GM18909 (cell line): ENCODE results near the gene HIF3A.
A peak's percentile ranks its signal among the peaks of the same experiment; 100 is the strongest.
"Not testable (repeated sequence)": the region's sequence is repeated elsewhere in the genome, so short reads cannot be mapped to it uniquely, and the experiment has no call there.

ENCODE experiments used
- ATAC-seq: cut with Tn5 transposase; IDR thresholded peaks from one replicate; pipeline ENCODE4 v1.9.1; 2021; ENCODE audit warnings: mild to moderate bottlenecking; ENCODE audit not compliant: unreplicated experiment, poor library complexity

HIF3A gene

DNA sequence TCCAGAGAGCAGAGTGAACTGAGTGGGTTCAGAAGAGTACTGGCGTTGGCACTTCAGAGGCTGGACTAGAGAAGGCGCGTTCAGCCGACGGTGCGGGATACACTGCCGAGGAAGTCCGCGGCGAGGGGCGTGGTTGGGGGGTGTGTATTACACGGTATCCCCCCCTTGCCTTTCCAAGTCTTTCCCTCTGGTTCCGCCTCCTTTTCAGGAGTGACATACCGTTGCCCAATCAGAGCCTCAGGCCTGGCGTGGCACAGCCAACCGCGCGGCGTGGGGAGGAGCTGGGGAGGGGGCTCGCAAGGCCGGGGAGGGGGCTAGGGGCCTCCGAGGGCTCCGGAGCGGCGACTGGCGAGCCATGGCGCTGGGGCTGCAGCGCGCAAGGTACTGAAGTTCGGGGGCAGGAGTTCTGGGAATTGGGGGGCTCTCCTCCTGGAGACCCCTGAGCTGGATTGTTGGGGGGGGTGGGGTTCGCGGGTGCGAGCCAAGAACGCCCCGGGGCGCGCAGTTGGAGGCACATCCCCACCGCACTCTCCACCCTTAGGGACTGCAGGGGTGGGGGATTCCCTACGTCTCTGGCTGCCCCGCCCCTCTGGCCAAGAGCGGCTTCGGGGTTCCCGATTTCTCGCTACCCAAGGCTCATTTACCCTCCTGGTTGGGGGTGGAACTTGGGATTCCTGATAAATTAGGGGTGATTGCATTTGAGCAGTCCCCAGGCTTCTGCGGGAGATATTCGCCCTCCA is at the start of gene HIF3A:
HIF3A (plus strand) TSS at position 321 of the 740 bp plus-strand sequence; CDS start at position 356, 35 bp downstream.
- ATAC-seq = no peak

DNA sequence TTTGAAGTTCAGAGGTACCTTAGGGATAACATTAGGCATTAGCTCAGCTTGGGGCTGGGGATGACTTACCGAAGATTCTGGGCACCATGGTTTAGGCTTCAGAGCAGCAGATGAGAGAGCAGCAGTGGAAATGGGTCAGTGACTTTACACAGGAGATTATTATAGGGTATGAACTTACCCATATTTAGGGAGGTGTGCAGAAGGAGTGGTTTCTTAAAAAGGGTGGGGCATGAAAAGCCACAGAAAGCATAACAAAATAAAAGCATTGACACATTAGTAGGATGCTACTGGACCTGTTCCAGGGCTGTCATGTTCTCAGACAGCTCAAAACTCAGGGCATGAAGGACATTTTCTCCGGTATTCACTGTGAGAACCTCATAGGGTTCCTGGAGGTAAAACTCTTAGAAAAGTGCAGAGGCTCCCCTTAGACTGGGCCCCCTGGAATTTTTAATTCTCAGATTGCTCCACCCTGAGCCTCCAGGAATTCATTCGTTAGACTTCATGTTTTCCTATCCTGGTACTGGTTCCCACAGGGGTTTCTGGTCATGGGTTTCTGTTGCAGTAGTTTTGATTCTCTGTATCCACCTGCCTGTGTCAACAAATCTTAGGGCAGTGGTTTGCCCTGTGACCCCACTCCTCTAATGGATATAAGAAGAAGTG is 46.6 kb upstream of the HIF3A start:
- ATAC-seq = no peak

DNA sequence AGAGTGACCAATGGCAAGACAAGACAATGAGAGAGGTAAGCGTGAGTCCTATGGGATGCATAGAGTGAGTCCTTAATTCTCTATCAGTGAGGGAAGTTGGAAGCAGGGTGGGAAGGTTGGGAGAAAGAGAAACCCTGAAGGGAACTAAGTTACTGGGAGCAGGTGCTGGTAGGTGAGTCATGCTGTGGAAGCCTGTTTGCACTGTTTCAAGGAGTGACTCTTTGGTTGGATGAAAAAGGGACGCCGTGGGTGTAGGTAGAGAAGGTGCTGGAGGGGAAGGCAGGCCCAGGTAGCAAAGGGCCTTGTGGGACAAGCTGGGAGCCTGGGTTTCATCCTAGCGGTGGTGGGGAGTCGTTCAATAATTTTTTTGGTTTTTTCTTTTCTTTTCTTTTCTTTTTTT is 45.4 kb upstream of the HIF3A start:
- no peak for ATAC-seq

DNA sequence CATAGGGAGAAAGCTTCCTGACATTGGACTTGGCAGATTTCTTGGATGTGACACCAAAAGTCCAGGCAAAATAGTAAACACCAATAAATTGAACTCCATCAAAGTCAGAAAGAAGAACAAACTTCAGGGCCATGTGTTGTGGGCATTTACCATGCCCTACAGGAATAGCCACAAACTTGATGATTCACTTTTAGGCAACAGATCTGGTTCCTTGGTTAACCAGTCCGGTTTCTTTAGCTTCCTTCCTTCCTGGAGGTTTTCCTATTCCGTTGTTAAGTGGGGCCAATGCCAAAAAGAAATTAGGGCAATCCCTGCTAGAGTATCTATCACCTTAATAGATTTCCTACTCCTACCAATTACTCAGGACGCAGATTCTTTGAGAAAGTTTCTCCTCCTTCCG is 42.1 kb upstream of the HIF3A start:
- ATAC-seq = no peak

DNA sequence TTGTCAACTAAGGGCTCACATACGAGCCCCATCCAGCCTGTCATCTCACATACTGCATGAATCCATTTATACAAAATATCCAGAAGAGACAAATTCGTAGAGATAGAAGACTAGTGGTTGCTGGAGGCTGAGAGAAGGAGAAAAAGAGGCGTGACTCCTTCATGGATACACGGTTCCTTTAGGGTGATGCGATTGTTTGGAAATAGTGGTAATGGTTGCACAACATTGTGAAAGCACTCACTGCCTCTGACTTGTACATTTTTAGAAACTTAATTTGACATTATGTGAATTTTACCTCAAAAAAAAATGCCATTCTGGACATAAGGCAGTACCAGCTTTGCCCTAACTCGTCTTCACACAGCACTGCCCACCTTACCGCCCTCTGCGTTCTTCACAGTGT is 40.0 kb upstream of the HIF3A start:
- ATAC-seq = no peak

DNA sequence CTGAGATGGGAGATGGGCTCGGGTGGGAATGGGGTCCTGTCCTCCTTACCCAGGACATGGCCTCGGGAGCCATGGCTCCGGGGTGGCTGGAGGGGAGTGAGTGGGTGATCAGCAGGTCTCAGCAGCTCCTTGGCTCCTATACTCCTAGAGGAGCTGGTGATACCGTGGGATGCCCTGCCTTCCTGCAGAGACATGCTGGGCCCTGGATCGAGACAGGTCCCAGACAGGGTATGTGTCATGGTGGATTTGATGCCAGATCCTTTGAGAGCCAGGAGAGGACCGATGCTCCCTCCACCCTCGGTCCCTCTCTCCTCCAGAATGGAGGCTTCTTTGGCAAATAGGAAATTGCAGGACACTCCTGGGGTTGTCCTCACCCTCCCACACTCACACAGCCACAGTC is 35.3 kb upstream of the HIF3A start:
- not testable (repeated sequence) for ATAC-seq

DNA sequence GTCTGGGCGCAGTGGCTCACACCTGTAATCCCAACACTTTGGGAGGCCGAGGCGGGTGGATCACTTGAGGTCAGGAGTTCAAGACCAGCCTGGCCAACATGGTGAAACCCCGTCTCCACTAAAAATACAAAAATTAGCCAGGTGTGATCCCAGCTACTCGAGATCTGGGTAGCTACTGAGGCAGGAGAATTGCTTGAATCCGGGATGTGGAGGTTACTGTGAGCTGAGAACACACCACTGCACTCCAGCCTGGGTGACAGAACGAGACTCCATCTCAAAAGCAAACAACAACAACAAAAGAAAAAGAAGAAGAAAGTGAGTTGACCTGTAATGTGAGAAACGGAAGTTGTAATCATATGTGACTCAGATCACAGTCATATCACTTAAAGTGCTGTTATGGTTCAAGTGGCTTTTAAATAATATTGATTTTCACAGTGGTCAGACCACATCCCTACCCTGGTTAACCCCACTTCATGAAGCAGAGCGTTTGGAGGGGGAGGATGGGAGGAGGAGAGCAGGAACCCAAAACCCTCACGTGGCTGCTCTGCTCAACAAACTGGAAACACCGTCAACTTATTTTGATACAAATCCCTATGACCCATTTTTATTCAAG is 34.1 kb upstream of the HIF3A start:
- peak; percentile 61 for ATAC-seq

DNA sequence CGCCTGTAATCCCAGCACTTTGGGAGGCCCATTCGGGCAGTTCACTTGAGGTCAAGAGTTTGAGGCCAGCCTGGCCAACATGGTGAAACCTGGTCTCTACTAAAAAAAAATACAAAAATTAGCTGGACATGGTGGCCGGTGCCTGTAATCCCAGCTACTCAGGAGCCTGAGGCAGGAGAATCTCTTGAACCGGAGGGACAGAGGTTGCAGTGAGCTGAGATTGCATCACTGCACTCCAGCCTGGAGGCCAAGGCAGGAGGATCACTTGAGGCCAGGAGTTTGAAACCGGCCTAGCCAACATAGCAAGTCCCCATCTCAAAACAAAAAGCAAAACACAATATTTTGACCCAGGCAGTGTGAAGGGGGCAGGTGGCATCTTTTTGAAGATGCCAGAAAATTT is 32.0 kb upstream of the HIF3A start:
- ATAC-seq = not testable (repeated sequence)

DNA sequence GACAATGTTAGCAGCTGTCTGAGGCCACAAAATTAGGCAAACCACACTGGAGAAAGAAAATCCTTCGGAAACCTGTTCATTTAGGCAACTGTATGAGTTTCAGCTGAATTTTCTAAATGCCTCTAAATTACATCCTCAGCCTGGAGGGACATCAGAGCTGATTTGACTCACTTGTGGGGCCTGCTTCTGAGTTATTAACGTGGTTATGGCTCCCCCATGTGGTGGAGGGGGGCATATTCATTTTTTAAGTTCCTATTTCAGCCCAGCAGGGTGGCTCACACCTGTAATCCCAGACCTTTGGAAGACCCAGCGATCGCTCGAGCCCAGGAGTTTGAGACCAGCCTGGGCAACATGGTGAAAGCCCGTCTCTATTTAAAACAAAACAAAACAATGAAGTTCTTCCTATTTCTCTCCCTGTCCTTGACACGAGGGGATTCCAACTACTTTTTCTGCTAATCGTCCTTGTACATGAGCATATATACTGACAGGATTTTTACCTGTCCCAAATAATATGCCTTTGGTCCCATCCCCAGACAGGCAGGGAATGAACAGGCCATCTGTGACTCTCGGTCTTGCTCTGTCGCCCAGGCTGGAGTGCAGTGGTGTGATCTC is 31.5 kb upstream of the HIF3A start:
- ATAC-seq = no peak

DNA sequence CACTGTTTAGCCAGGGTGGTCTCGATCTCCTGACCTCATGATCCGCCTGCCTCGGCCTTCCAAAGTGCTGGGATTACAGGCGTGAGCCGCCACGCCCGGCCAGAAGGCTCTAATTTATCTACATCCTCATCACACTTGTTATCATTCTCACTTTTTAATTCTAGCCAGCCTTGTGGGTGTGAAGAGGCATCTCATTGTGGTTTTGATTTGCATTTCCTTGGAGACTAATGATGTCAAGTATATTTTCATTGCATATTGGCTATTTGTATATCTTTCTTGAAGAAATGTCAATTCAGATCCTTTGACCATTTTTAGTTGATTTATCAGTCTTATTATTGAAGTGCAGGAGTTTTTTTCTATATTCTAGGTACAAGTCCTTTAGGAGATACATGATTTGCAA is 27.7 kb upstream of the HIF3A start:
- ATAC-seq = no peak

DNA sequence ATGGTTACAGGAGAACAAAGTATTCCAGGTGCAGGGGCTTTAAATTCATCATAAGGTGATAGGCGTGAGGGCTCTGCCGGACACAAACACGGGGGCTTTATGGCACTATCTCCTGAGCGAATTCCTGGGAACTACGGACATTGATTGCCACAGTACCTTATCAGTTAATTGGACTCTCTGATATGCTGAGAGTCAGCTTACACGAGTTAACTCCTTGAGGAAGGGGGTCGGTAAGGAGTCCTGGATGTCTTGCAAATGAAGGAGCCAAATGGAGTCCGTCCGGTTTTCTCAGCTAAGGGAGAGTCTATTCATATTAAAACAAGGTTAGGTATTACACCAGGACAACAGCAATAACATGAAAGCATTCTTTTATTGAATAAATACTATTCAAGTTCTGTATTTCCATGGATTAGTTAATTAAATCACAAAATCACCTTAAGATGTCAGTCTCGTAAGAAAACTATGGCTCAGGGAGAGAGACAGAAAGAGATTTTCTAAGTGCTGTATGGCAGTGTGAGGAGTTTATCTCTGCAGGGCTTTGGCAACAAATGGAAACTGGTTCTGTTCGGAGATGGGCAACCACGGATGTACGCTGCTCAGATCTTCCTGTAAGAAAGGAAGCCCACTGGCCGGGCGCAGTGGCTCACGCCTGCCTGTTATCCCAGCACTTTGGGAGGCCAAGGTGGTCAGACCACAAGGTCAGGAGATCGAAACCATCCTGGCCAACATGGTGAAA is 26.2 kb upstream of the HIF3A start:
- ATAC-seq = no peak

DNA sequence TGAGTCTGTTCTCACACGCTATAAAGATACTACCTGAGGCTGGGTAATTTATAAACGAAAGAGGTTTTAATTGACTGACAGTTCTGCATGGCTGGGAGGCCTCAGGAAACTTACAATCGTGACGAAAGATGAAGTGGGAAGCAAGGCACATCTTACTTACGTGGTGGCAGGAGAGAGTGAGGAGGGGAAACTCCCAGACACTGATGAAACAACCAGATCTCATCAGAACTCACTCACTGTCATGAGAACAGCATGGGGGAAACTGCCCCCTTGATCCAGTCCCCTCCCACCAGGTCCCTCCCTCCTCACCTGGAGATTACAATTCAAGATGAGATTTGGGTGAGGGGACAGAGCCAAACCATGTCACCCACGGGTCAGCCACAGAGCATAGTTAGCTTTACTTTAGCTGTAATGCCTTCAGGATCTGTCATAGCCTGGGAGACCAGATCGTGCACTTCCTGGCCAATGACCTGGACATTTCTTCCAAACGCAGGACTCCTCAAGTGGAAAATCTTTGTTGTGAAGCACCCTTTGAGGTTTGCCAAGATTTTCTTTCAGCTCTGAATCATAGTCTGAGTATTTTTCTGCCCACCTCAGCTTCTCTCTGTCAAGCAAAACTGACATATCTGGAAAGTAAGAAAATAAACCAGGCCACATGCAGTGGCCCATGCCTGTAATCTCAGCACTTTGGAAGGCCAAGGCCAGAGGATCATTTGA is 25.2 kb upstream of the HIF3A start:
- no peak for ATAC-seq

DNA sequence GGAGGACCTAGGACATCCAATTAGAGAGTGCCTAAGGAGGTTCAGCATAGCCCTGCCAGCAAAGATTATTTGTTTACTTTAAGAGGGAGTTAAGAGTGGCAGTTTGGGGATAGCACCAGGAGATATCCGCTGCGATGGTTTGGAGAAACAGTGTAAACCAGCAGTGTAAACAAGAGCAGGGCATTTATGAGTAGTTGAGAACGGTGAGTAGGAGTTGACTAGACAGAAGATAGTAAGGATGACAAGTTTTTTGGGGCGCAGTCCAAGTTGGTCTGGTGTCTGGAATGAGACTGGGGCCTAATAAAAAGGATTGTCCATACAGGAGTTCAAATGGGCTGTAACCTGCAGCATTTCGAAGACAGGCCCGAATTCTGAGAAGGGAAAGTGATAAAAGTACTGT is 22.9 kb upstream of the HIF3A start:
- ATAC-seq = not testable (repeated sequence)

DNA sequence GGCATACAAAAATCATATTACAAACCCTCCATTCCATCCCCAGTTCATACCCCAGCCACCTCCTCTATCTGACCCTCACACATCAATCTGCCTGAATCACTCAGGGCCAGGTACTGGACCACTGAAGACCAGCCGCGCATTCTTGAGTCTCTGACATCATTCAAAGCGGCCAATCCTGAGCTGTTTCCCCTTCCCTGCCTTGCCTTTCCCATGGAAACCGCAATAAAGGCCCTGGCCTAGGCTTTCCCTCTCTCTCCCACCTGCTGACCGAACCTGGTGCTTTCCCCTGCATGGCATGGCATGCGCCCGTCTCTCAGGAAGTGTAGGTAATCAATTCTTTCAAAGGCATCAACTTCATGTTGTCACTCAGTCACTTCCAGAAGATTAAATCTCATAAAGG is 17.7 kb upstream of the HIF3A start:
- no peak for ATAC-seq

DNA sequence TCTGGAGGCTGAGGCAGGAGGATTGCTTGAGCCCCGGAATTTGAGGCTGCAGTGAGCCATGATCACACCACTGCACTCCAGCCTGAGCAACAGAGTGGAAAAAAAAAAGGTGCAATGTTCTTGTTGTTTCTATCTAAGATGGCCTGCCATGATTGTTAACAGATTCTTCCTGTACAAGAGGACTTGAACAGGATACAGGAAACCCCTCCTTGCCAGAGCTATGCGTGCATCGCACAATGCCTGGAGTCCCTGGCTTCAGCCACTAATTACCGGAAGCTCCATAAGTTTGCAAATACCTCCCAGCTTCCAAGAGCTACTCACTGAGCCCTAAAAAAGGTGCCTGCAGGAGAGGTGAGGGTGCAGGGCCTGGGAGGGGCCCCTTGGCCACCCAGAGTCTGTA is 13.1 kb upstream of the HIF3A start:
- no peak for ATAC-seq

DNA sequence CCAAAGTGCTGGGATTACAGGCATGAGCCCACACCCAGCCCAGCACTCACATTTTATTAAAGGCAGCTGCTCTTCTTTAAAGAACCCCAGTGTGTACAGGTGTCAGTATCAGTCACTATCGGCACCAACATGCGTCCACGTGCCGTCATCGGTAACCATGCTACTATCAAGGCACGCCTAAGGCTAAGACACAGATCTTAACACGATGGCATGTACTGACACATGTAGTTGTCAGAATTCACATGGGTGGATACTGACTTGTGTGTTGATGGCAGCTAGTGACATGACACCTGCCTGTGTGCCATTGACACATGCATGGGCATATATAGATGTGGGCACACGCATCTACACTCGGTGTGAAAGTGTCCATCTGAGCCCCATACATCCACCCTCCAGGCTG is 12.2 kb upstream of the HIF3A start:
- no peak for ATAC-seq

DNA sequence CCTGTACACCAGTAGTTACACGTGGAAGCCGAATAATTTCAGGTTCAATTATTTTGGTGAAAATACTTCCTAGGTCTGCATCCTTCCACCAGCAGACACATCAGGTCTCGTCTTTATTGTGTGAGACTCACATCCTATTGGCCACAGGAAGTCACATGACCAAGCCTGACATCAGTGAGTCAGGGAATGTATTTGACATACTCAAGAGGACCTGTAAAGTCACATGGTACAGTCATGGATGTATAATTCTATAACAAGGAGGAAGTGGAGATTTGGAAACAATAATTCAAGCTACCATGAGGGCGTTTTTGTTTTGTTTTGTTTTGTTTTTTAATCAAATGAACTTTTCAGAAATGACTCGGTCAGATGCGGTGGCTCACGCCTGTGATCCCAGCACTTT is 9.3 kb upstream of the HIF3A start:
- no peak for ATAC-seq

DNA sequence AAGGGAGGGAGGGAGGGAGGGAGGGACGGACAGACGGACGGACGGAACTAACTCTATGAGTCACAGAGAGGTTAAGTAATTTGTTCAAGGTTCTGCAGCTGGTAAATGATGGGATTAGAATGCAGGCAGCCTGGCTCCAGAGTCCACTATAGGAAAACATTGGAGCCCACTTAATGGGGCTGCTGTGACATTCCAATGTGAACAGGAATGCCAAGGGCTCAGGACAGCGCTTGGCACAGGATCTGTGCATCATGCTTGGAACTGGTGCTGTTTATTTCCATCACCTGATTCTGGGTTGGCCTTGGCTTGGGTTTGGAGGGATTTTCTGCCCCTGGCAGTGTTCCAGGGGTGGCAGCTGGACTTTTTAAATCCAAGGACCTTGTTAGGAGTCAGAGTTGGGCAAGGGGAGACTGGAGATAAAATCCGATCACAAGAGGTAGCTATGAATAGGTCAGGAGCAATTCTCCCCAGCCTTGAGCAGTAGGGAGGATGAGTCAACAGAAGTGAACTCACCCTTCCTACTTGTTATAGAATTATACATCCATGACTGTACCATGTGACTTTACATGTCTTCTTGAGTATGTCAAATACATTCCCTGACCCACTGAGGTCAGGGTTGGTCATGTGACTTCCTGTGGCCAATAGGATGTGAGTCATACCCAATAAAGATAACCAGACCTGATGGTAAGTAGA is 7.8 kb upstream of the HIF3A start:
- ATAC-seq = no peak
